IMR-90 (cell line): ENCODE measurements around the gene DACH1. TPM values are rescaled to one million over a fixed set of nuclear protein-coding genes. Genes with fewer than 3 reads are reported as not detected.

ENCODE experiments used
- ATAC-seq: fragments of 200-7000 bp; cut with Tn5 transposase; 2 replicates; pipeline ENCODE4 v1.9.1; 2020; ENCODE audit warnings: low read depth, mild to moderate bottlenecking, moderate library complexity
- BruUV-seq: library from RNA; stranded (reverse); fragments of 400-500 nt; replicated peaks from 2 replicates; lab custom pipeline; 2021; lab: Mats Ljungman, UMichigan
- CTCF ChIA-PET: fragments of 300-600 bp; formaldehyde crosslinking; extraction: SDS; loops from one replicate; lab custom pipeline; 2021; ENCODE audit warnings: antibody characterized with exemption; lab: Yijun Ruan, JAX
- POLR2A ChIA-PET: fragments of 300-600 bp; sonication (Branson Sonifier 250); formaldehyde crosslinking; loops from one replicate; lab custom pipeline; 2022; ENCODE audit warnings: antibody characterized with exemption; ENCODE audit not compliant: unreplicated experiment; lab: Charles Lee
- DNase-seq: peaks from one replicate; pipeline ENCODE4 v3.0.0; 2013
- H2AFZ ChIP-seq: replicated peaks from 2 replicates; pipeline ENCODE3; 2013; ENCODE audit warnings: low read length, mild to moderate bottlenecking; ENCODE audit not compliant: poor library complexity
- H2AK5ac ChIP-seq: 2 replicates; pipeline ENCODE4 v1.6.1; 2013; ENCODE audit warnings: low read depth, low read length, inconsistent platforms
- H2AK9ac ChIP-seq: replicated peaks from 2 replicates; pipeline ENCODE3; 2013; ENCODE audit warnings: mild to moderate bottlenecking, low read depth, low read length, moderate library complexity; ENCODE audit not compliant: poor library complexity
- H2BK120ac ChIP-seq: 2 replicates; pipeline ENCODE4 v1.6.1; 2013; ENCODE audit warnings: low read depth, low read length, inconsistent platforms
- H2BK15ac ChIP-seq: 3 replicates; pipeline ENCODE4 v1.6.1; 2013; ENCODE audit warnings: low read depth, low read length, inconsistent platforms
- H2BK20ac ChIP-seq: 2 replicates; pipeline ENCODE4 v1.6.1; 2013; ENCODE audit warnings: low read depth, mild to moderate bottlenecking, inconsistent platforms, low read length, moderate library complexity
- H2BK5ac ChIP-seq: 2 replicates; pipeline ENCODE4 v1.6.1; 2013; ENCODE audit warnings: mild to moderate bottlenecking, low read depth, low read length, inconsistent platforms; ENCODE audit not compliant: poor library complexity, severe bottlenecking
- H3K14ac ChIP-seq: replicated peaks from 2 replicates; pipeline ENCODE4 v1.6.1; 2013; ENCODE audit warnings: low read depth, low read length, inconsistent platforms
- H3K18ac ChIP-seq: 2 replicates; pipeline ENCODE4 v1.6.1; 2013; ENCODE audit warnings: low read depth, low read length, control low read depth
- H3K23ac ChIP-seq: 2 replicates; pipeline ENCODE4 v1.6.1; 2013; ENCODE audit warnings: low read depth, low read length, inconsistent platforms
- H3K27ac ChIP-seq: 2 replicates; pipeline ENCODE4 v1.5.1; 2013; ENCODE audit warnings: mild to moderate bottlenecking, control low read depth, low read length; ENCODE audit not compliant: insufficient read depth
- H3K27me3 ChIP-seq: 2 replicates; pipeline ENCODE4 v1.6.1; 2013; ENCODE audit warnings: low read length; ENCODE audit not compliant: control insufficient read depth, insufficient read depth
- H3K36me3 ChIP-seq: 2 replicates; pipeline ENCODE4 v1.6.1; 2013; ENCODE audit warnings: low read length, mixed read lengths; ENCODE audit not compliant: control insufficient read depth, insufficient read depth
- H3K4ac ChIP-seq: 2 replicates; pipeline ENCODE4 v1.6.1; 2013; ENCODE audit warnings: low read depth, low read length, inconsistent platforms
- H3K4me1 ChIP-seq: 2 replicates; pipeline ENCODE4 v1.6.1; 2013; ENCODE audit warnings: low read length, mixed read lengths; ENCODE audit not compliant: control insufficient read depth, insufficient read depth
- H3K4me2 ChIP-seq: 2 replicates; pipeline ENCODE4 v1.6.1; 2013; ENCODE audit warnings: low read depth, mild to moderate bottlenecking, control low read depth, low read length, moderate library complexity
- H3K4me3 ChIP-seq: 2 replicates; pipeline ENCODE4 v1.5.1; 2013; ENCODE audit warnings: low read depth, mild to moderate bottlenecking, control low read depth, low read length, moderate library complexity; ENCODE audit not compliant: insufficient read depth
- H3K56ac ChIP-seq: 2 replicates; pipeline ENCODE4 v1.6.1; 2013; ENCODE audit warnings: low read length, inconsistent platforms; ENCODE audit not compliant: insufficient read depth; ENCODE audit errors: extremely low read depth
- H3K79me1 ChIP-seq, 2 experiments: 2 replicates each; pipeline ENCODE4 v1.6.1; 2013; ENCODE audit warnings: low read length in 2 of 2, inconsistent platforms in 1 of 2, low read depth in 1 of 2
- H3K9ac ChIP-seq: 2 replicates; pipeline ENCODE4 v1.6.1; 2013; ENCODE audit warnings: low read depth, low read length, control low read depth
- H3K9me1 ChIP-seq: 2 replicates; pipeline ENCODE4 v1.6.1; 2013; ENCODE audit warnings: low read length, inconsistent platforms; ENCODE audit not compliant: insufficient read depth
- H3K9me3 ChIP-seq: 2 replicates; pipeline ENCODE4 v1.6.1; 2013; ENCODE audit warnings: low read length; ENCODE audit not compliant: control insufficient read depth, insufficient read depth
- H4K20me1 ChIP-seq: 2 replicates; pipeline ENCODE4 v1.6.1; 2013; ENCODE audit warnings: low read length, inconsistent platforms; ENCODE audit not compliant: insufficient read depth
- H4K5ac ChIP-seq: 2 replicates; pipeline ENCODE4 v1.6.1; 2013; ENCODE audit warnings: mild to moderate bottlenecking, low read depth, low read length, control low read depth
- H4K8ac ChIP-seq, 2 experiments: 2 replicates each; pipeline ENCODE4 v1.6.1; 2013; ENCODE audit warnings: low read depth in 2 of 2, low read length in 2 of 2, control low read depth in 1 of 2, inconsistent platforms in 1 of 2
- H4K91ac ChIP-seq: 2 replicates; pipeline ENCODE4 v1.6.1; 2013; ENCODE audit warnings: low read depth, low read length, inconsistent platforms; ENCODE audit not compliant: insufficient read depth
- MAFK ChIP-seq: IDR thresholded peaks from 2 replicates; pipeline ENCODE4 v1.6.1; 2012; ENCODE audit warnings: low read depth, low read length, improper control_type of control experiment
- WGBS, 2 experiments: methylation state at CpG; one replicate each; pipeline versions ENCODE4 v1.1.5 to v1.1.7; 2013; ENCODE audit warnings: missing lambda C conversion rate in 2 of 2; ENCODE audit not compliant: insufficient read length in 1 of 2; ENCODE audit errors: extremely low coverage in 2 of 2; 5-methylcytosine and 5-hydroxymethylcytosine counted together
- dilution Hi-C: fragments of 300-500 bp; cut with HindIII; formaldehyde crosslinking; loops from one replicate; pipeline ENCODE4 v1.14.3; 2018; ENCODE audit warnings: low sequenced_read_pairs; ENCODE audit not compliant: unreplicated experiment
- in situ Hi-C: fragments of 300-500 bp; cut with MboI; formaldehyde crosslinking; loops from 3 replicates; pipeline ENCODE4 v1.14.3; 2019; ENCODE audit warnings: low sequenced_read_pairs, inconsistent platforms, mixed read lengths
- intact Hi-C: fragments of 100-400 bp; cut with micrococcal nuclease; formaldehyde crosslinking; loops from 2 replicates; pipeline ENCODE4 v1.10.0; 2022
- polyA plus RNA-seq, 3 experiments: library from polyadenylated mRNA; depleted of rRNA; stranded (reverse); fragments of >200 nt; gene quantifications; 2 replicates each; pipeline ENCODE4 v1.2.3, GENCODE V29; 2012; ENCODE audit warnings: low replicate concordance in 1 of 3
- total RNA-seq: library from RNA; depleted of rRNA; stranded (reverse); fragments of >200 nt; gene quantifications from 2 replicates; pipeline ENCODE4 v1.2.3, GENCODE V29; 2012
- TF ChIP-seq, protein P1 (sequence below): fragments of 150-350 bp; IDR thresholded peaks from 2 replicates; pipeline ENCODE4 v1.6.1; 2017; ENCODE audit warnings: mild to moderate bottlenecking, antibody characterized with exemption, low read length, low read depth
- TF ChIP-seq, protein P2 (sequence below): conservative IDR thresholded peaks from 2 replicates; pipeline ENCODE4 v1.5.1; 2012; ENCODE audit warnings: mild to moderate bottlenecking, low read depth, low read length, improper control_type of control experiment

Gene DACH1
- total and polyA plus RNA-seq, 2 of the 4 experiments (the other 2 are of a cell fraction) = not detected

- no peak overlapping the region for H3K4ac ChIP-seq
- H2BK120ac ChIP-seq = no peak overlapping the region
- no peak for DNase-seq
- H3K27me3 ChIP-seq = no peaks in the 10 kb centered on the region
- no peaks in the 10 kb centered on the region for H3K9me1 ChIP-seq
- H2AK9ac ChIP-seq = no peak overlapping the region
- H3K23ac ChIP-seq = no peak overlapping the region
- no peak for ATAC-seq
- no peak overlapping the region for H2AK5ac ChIP-seq
- WGBS, 2 experiments = no CpG with 5 or more reads among the region's 5 CpGs
- H3K79me1 ChIP-seq = no peaks in the 10 kb centered on the region
- no peaks in the 10 kb centered on the region for H3K36me3 ChIP-seq
- H2AFZ ChIP-seq = no peak overlapping the region
- H4K5ac ChIP-seq = no peak overlapping the region
- intact Hi-C loops (no loop called here), in situ Hi-C loops (no loop called here), dilution Hi-C loops (no loop called here)
- no peak overlapping the region for H3K27ac ChIP-seq
- no peaks in the 10 kb centered on the region for H4K20me1 ChIP-seq
- POLR2A ChIA-PET = no interaction called here
- no peak overlapping the region for H2BK5ac ChIP-seq
- H3K4me1 ChIP-seq = no peaks in the 10 kb centered on the region
- H3K56ac ChIP-seq = no peak overlapping the region
- BruUV-seq = no TSS peak
- no peak overlapping the region for H2BK15ac ChIP-seq
- no peak overlapping the region for H4K8ac ChIP-seq
- no peak overlapping the region for H3K18ac ChIP-seq
- H3K4me2 ChIP-seq = no peak overlapping the region
- H3K4me3 ChIP-seq = no peak overlapping the region
- CTCF ChIA-PET = no interaction called here
- H2BK20ac ChIP-seq = no peak overlapping the region
- no peak overlapping the region for H3K9ac ChIP-seq
- H3K14ac ChIP-seq = no peak overlapping the region
- H4K91ac ChIP-seq = no peak overlapping the region
- H3K9me3 ChIP-seq = no peaks in the 10 kb centered on the region
- TF ChIP-seq, protein P1, sequence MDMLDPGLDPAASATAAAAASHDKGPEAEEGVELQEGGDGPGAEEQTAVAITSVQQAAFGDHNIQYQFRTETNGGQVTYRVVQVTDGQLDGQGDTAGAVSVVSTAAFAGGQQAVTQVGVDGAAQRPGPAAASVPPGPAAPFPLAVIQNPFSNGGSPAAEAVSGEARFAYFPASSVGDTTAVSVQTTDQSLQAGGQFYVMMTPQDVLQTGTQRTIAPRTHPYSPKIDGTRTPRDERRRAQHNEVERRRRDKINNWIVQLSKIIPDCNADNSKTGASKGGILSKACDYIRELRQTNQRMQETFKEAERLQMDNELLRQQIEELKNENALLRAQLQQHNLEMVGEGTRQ = no peak
- TF ChIP-seq MAFK = no peak
- TF ChIP-seq, protein P2, sequence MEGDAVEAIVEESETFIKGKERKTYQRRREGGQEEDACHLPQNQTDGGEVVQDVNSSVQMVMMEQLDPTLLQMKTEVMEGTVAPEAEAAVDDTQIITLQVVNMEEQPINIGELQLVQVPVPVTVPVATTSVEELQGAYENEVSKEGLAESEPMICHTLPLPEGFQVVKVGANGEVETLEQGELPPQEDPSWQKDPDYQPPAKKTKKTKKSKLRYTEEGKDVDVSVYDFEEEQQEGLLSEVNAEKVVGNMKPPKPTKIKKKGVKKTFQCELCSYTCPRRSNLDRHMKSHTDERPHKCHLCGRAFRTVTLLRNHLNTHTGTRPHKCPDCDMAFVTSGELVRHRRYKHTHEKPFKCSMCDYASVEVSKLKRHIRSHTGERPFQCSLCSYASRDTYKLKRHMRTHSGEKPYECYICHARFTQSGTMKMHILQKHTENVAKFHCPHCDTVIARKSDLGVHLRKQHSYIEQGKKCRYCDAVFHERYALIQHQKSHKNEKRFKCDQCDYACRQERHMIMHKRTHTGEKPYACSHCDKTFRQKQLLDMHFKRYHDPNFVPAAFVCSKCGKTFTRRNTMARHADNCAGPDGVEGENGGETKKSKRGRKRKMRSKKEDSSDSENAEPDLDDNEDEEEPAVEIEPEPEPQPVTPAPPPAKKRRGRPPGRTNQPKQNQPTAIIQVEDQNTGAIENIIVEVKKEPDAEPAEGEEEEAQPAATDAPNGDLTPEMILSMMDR = no peak
These were observed 279.2 kb downstream of the DACH1 start for GRCh38 chr13:71587817-71588216.
